Measurements from ENCODE around the gene SPRYD4. TPM values are rescaled to one million over a fixed set of nuclear protein-coding genes. Genes with fewer than 3 reads are reported as not detected.

Gene SPRYD4
- total RNA-seq, 1 experiment from 2014 or later: 3.7 TPM

DNA sequence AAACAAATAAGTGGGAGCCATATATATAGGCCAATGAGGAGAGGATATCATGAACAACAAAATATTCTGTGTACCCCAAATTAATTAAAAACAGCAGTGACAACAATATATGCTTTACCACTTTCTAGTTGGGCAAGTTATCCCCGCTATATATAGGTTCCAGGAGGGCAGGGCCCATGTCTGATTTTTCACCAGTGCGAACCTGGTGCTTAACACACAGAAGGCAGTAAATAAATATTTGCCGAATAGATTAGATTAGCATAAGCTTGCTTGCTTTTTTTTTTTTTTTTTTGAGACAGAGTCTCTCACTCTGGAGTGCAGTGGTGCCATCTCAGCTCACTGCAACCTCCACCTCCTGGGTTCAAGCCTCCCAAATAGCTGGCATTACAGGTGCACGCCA lies 10.6 kb upstream of the SPRYD4 start:
- Histone ChIP-seq H3K4me3 (no peak overlapping the region), H3K9me3 (replicated peaks) (no peaks in the 10 kb centered on the region), H3K36me3 (no peaks in the 10 kb centered on the region), H3K27me3 (no peaks in the 10 kb centered on the region), H3K4me1 (no peaks in the 10 kb centered on the region), H3K27ac (no peak overlapping the region)
- no peak for DNase-seq

DNA sequence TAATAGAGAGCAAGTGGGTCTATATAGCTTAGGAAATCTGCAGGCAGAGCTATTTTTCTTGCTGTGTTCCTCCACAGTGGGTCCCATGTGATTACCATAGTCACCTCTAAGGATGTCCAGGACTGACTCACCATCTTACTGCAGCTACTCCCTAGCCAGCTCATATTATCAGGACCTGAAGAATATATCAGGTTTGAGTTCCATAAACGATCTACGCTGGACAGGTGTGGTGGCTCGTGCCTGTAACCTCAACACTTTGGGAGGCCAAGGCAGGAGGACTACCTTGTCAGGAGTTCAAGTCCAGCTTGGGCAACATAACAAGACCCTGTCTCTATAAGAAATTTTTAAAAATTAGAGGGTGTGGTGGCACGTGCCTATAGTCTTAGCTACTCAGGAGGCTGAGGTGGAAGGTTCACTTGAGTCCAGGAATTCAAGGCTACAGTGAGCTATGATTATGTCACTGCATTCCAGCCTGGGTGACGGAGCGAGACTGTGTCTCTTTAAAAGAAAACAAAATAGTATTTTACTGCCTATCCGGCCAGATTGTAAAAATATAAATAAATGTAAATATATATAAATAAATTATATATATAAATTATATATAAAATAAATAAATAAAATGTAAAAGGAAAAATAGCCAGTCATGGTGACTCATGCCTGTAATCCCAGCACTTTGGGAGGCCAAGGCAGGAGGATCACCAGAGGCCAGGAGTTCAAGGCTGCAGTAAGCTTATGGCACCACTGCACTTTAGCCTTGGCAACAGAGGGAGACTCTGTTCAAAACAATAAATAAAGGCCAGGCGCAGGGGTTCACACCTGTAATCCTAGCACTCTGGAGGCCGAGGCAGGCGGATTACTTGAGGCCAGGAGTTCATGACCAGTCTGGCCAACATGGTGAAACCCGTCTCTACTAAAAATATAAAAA lies 6.9 kb upstream of the SPRYD4 start:
- H3K4me3 ChIP-seq: no peak overlapping the region
- no peaks in the 10 kb centered on the region for H3K36me3 ChIP-seq
- no peaks in the 10 kb centered on the region for H3K27me3 ChIP-seq
- no peaks in the 10 kb centered on the region for H3K4me1 ChIP-seq
- no peaks in the 10 kb centered on the region for H3K9me3 ChIP-seq (replicated peaks)
- H3K27ac ChIP-seq: no peak overlapping the region
- DNase-seq: no peak

DNA sequence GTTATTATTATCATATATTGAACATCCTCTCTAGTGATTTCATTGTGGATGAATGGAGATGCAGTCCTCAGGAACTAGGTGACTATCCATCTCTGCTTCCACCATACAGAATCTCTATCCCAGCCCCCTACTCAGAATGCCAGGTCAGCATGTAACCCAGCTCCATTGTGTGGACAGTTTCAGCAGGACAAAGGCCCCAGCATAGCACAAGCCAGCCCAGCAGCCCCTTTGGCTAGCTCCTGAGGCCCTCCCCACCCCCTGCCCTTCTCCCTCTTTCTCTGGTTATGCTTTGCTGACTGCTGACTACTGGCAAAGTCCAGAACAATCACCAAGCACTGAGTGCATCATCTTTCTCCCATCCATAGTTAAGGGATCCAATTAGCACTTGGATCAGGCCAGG lies 5.8 kb upstream of the SPRYD4 start:
- DNase-seq: no peak
- Histone ChIP-seq H3K36me3 (no peaks in the 10 kb centered on the region), H3K27ac (no peak overlapping the region), H3K4me1 (no peaks in the 10 kb centered on the region), H3K4me3 (no peak overlapping the region), H3K9me3 (replicated peaks) (no peaks in the 10 kb centered on the region), H3K27me3 (no peaks in the 10 kb centered on the region)

DNA sequence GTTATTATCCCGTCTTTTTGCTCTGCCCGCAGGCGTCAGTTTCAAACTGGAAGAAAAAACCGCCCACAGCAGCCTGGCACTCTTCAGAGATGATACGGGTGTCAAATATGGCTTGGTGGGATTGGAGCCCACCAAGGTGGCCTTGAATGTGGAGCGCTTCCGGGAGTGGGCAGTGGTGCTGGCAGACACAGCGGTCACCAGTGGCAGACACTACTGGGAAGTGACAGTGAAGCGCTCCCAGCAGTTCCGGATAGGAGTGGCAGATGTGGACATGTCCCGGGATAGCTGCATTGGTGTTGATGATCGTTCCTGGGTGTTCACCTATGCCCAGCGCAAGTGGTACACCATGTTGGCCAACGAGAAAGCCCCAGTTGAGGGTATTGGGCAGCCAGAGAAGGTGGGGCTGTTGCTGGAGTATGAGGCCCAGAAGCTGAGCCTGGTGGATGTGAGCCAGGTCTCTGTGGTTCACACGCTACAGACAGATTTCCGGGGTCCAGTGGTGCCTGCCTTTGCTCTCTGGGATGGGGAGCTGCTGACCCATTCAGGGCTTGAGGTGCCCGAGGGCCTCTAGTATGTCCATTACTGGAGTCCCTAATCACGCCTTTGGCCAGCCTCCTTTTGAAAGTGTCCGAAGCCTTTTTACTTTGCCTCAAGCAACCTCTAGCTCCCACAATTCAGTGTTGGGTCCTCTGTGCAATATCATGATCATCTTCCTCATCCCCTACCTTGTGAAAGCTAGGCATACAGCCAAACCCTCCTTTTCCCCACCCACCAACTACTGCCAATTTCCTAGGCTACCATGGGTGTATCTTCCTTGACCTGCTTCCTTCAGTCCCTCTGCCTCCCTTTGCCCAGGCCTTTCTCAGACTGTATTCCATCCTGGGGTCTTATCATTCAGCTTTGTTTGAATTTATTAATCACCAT lies 891 bp downstream of the SPRYD4 start:
- peak overlapping the region; percentile 89 for H3K4me3 ChIP-seq
- no peaks in the 10 kb centered on the region for H3K4me1 ChIP-seq
- no peak for DNase-seq
- no peaks in the 10 kb centered on the region for H3K9me3 ChIP-seq (replicated peaks)
- peak overlapping the region; percentile 83 for H3K27ac ChIP-seq
- H3K36me3 ChIP-seq: peaks cover 7% of the 10 kb centered on the region; the same call in 1 of the 2 replicates
- no peaks in the 10 kb centered on the region for H3K27me3 ChIP-seq

DNA sequence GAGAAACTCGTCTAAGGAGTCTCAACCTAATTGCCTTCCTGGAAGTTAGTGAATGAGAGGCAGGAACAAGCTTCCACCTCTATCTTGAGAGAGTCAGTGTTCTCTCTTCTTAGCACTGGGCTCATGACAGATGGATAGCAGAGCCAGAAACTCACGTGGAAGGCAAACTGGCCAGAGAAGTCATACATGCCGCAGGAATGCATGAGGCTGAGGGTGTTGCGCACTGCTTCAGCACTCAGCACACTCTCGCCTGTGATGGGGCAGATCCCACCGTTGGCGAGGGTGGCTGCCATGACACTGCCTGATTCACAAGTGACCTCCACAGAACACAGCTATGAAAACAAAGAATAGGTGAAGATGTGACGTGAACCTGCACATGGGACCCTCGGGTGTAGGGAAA lies 6.0 kb downstream of the SPRYD4 start:
- peaks cover 7% of the 10 kb centered on the region; the same call in 1 of the 2 replicates for H3K36me3 ChIP-seq
- no peaks in the 10 kb centered on the region for H3K27me3 ChIP-seq
- DNase-seq: no peak
- no peaks in the 10 kb centered on the region for H3K9me3 ChIP-seq (replicated peaks)
- H3K4me3 ChIP-seq: no peak overlapping the region
- no peak overlapping the region for H3K27ac ChIP-seq
- no peaks in the 10 kb centered on the region for H3K4me1 ChIP-seq

DNA sequence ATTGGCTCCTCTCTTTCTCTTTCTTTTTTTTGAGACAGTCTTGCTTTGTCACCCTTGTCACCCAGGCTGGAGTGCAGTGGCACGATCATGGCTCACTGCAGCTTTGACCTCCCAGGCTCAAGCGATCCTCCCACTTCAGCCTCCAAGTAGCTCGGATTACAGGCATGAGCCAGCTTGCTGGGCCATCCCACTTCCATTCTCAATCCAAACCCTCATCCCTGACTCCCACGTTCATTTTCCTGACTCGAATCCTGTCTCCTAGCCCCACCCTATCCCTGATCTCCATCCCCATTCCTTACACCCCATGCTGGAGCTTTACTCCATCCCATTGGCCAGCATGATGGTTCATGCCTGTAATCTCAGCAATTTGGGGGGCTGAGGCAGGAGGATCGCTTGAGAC lies 7.8 kb downstream of the SPRYD4 start:
- Histone ChIP-seq H3K4me3 (no peak overlapping the region), H3K27ac (no peak overlapping the region), H3K36me3 (peaks cover 7% of the 10 kb centered on the region; the same call in 1 of the 2 replicates), H3K4me1 (no peaks in the 10 kb centered on the region), H3K27me3 (no peaks in the 10 kb centered on the region), H3K9me3 (replicated peaks) (no peaks in the 10 kb centered on the region)
- no peak for DNase-seq

DNA sequence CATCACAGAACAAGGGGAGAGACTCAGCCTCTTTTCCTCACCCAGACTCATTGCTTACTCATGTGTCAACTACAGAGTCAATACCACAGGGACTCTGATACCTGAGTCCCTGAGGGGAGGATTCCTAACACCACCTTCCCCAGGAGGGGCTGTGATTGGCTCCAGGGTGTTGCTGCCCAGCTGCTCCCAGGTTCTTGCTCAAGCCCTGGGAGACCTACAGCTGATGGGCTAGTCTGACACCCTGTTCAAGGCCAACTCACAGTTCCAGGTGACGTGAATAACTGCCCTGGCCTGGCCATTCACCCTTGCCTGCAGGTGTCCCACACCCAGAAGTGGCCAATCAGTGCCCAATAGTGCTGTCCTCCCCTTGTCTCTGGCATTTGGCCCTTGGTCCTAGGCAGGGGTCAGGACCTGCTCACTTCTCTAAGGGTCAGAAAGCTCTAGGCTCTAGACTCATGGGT lies 8.6 kb downstream of the SPRYD4 start:
- Histone ChIP-seq H3K27ac (no peak overlapping the region), H3K9me3 (replicated peaks) (no peaks in the 10 kb centered on the region), H3K36me3 (peaks cover 7% of the 10 kb centered on the region; the same call in 1 of the 2 replicates), H3K4me3 (no peak overlapping the region), H3K27me3 (no peaks in the 10 kb centered on the region), H3K4me1 (no peaks in the 10 kb centered on the region)
- no peak for DNase-seq

GRCh38 chr12:56477521-56478225 lies 9.3 kb downstream of the SPRYD4 start:
- no peaks in the 10 kb centered on the region for H3K4me1 ChIP-seq
- H3K27ac ChIP-seq: no peak overlapping the region
- no peaks in the 10 kb centered on the region for H3K27me3 ChIP-seq
- no peak for DNase-seq
- H3K36me3 ChIP-seq: peaks cover 5% of the 10 kb centered on the region; the same call in 1 of the 2 replicates
- H3K4me3 ChIP-seq: no peak overlapping the region
- H3K9me3 ChIP-seq (replicated peaks): no peaks in the 10 kb centered on the region

DNA sequence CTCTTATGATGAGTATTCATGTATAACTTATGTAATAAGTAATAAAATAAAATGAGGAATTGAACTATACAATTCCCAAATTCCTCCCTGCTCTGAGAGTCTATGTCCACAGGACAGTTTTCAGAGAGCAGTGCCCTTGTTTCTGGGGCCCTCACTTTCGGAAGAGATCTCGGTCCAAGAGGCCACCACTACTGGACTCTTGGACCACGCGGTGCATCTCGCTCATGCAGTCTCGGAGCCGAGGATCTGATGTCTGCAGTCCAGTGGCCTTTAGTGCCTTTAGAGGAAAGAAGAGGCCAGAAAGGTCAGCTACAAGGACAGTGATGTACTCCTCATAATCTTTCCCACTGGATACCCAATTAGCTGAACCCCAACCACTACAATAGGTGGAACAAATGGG lies 11.2 kb downstream of the SPRYD4 start:
- Histone ChIP-seq H3K36me3 (no peaks in the 10 kb centered on the region), H3K4me3 (no peak overlapping the region), H3K4me1 (no peaks in the 10 kb centered on the region), H3K9me3 (replicated peaks) (no peaks in the 10 kb centered on the region), H3K27ac (no peak overlapping the region), H3K27me3 (no peaks in the 10 kb centered on the region)
- no peak for DNase-seq

DNA sequence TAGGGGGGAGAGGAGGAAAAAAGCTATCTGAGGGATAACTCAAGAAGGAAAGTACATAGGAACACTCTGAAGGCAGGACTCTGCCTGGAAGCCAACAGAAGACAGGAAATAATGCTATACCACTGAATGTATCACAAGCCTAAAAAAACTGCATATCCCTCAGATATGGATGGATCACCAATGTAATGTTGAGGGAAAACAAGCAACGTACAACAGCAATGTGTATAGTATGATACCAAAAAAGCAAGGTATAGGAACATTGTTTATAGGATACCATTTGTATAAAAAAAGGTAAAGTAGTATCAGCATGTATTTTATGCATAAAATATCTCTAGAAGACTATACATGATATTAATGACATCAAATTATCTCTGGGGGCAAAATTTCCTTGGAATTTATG lies 16.2 kb downstream of the SPRYD4 start:
- no peak overlapping the region for H3K4me3 ChIP-seq
- no peaks in the 10 kb centered on the region for H3K27me3 ChIP-seq
- no peaks in the 10 kb centered on the region for H3K36me3 ChIP-seq
- no peaks in the 10 kb centered on the region for H3K4me1 ChIP-seq
- H3K27ac ChIP-seq: no peak overlapping the region
- no peaks in the 10 kb centered on the region for H3K9me3 ChIP-seq (replicated peaks)
- no peak for DNase-seq

DNA sequence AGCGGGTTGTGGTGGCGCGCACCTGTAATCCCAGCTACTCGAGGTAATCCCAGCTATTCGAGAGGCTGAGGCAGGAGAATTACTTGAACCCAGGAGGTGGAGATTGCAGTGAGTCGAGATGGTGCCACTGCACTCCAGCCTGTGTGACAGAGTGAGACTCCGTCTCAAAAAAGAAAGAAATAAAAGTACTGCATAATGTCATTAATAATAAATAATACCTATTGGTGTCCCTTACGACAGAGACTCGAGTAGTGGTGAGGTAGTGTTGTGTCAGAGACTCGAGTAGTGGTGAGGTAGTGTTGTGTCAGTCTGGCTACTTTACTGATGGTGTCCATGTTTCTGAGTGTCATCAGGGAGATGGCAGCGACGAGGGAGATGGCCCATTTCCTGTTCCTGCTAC lies 18.3 kb downstream of the SPRYD4 start:
- Histone ChIP-seq H3K4me1 (no peaks in the 10 kb centered on the region), H3K27me3 (no peaks in the 10 kb centered on the region), H3K4me3 (no peak overlapping the region), H3K36me3 (no peaks in the 10 kb centered on the region), H3K27ac (no peak overlapping the region), H3K9me3 (replicated peaks) (no peaks in the 10 kb centered on the region)
- no peak for DNase-seq

DNA sequence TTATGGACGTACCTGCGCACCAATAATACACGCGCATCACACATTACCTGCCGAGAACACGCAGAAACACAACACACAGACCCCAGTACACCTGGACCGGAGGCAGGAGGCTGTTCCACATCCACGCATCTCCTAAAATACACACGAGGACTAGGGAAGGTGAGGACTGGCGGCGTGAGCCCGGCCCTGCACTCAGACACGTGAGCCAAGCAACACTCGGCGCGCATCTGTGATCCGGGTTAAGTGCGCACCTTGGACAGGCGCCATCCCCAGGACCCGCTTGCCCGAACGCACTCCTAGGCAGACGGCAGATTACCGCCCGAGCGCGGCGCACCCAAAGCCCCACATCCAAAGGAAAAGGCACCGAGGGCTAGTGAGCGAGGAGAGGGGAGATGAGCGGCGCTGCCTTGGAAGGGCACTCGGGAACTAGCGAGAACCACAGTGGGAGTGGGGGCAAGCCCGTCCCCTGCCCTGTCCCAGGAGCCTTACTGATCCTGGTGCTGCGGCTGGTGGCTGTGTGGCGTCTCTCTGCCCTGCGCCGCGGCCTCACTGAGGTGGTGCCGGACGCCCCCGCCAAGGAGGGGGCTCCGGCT lies 19.2 kb downstream of the SPRYD4 start:
- no peak overlapping the region for H3K4me3 ChIP-seq
- H3K36me3 ChIP-seq: no peaks in the 10 kb centered on the region
- H3K9me3 ChIP-seq (replicated peaks): no peaks in the 10 kb centered on the region
- H3K27me3 ChIP-seq: no peaks in the 10 kb centered on the region
- H3K4me1 ChIP-seq: no peaks in the 10 kb centered on the region
- no peak overlapping the region for H3K27ac ChIP-seq
- no peak for DNase-seq

DNA sequence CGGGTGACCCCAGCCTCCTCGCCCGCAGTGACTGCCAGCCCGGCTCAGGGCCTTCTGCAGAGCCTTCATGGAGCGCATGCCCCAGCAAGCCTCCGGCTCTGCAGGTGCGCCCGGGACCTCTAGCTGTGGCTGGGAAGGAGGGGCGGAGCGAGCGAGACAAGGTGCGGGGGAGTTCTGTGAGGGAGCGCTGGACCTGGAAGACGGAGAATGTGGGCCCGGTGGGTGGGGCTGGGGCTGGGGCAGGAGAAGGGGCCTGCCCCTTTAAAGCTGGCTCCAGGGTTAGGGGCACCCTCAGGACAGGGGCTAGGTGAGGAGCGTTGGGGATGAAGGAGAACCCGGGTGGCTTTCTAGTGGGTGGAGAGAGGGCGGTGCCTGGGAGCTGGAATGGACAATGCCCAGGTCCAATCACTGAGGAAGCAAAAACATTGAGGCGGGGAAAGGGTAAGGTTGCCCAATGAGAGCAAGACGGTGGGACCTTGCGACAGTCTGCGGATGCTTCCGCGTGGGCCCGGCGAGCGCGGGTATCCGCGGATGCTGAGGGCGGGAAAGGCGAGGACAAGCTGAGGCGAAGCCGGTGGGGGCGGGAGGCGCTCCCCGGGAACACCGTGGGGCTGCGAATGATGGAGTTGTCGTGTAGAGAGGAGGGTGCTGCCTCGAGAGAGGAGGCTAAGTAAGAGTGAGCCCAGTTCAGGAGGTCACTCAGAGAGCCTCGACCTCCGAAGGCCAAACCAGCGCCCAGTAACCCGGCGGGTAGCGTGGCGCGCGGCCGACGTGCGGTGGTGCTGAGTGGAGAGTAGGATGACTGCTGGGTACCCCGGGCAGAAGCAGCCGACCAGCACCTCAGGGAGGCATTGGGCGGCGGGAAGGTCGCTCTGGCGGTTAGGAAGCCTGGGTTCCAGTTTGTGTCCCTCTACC lies 19.9 kb downstream of the SPRYD4 start, which contains the start of gene GLS2:
Gene GLS2, minus strand, starts transcription at position 121 of the 915 bp plus-strand sequence. Its CDS starts 43 bp downstream, at position 78.
- Histone ChIP-seq H3K9me3 (replicated peaks) (no peaks in the 10 kb centered on the region), H3K4me3 (no peak within 1 kb of the TSS), H3K36me3 (no peaks in the 10 kb centered on the region), H3K27ac (no peak within 1 kb of the TSS), H3K27me3 (no peaks in the 10 kb centered on the region), H3K4me1 (no peaks in the 10 kb centered on the region)
- DNase-seq: no peak
